ENCODE results near the gene GUF1. TPM values are rescaled to one million over a fixed set of nuclear protein-coding genes. Genes with fewer than 3 reads are reported as not detected.

GUF1 gene
- total RNA-seq, 2 donors from 2014 or later = 12.9 to 19.5 TPM

Other genes starting within 250 kb of the GUF1 start
- 1 to 10 TPM in 1 of 2 donors, under 1 TPM in 1; 0.60 to 1.4 TPM for gene KCTD8, start 229.6 kb upstream of the GUF1 start, total RNA-seq
- gene YIPF7, start 26.8 kb upstream of the GUF1 start, total RNA-seq = not detected
- 10 to 100 TPM; 20.9 to 21.7 TPM for gene GNPDA2, start 48.1 kb downstream of the GUF1 start, total RNA-seq